ENCODE measurements around the gene PSMB11. TPM values are rescaled to one million over a fixed set of nuclear protein-coding genes. Genes with fewer than 3 reads are reported as not detected.

The PSMB11 gene
- total and polyA plus RNA-seq, 7 donors, result 0.03 to 0.51 TPM; not detected in 5

DNA sequence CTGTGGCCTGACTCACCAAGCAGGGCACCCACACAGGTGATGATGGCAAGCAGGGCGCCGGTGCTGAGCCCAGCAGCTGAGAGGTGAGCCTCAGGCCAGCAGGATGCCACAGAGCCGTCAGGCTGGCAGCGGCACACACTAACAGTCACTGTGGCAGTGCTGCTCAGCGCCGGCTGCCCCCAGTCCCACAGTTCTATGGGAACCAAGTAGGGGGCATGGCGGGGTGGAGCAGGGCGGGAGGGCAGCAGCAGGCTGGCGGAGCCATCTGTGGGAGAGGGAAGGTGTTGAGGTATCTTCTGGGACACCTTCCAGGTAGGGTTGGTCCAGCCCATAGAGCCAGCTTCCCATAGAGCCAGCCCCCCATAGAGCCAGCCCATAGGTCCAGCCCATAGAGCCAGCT lies 7.0 kb downstream of the PSMB11 start:
- Histone ChIP-seq H3K27ac (no peak overlapping the region), H3K9me3 (no peaks in the 10 kb centered on the region), H3K4me3 (no peak overlapping the region), H3K36me3 (ENCODE audit: insufficient read depth in 1 of 2, low read depth in 1 of 2) (no peaks in the 10 kb centered on the region), H3K27me3 (ENCODE audit: insufficient read depth in 3 of 3, low read length in 2 of 3) (no peaks in the 10 kb centered on the region), H3K4me1 (no peaks in the 10 kb centered on the region)
- DNase-seq, result no peak
- intact Hi-C loops (cut with DNase I), result no loop called here
- TF ChIP-seq, protein P1, sequence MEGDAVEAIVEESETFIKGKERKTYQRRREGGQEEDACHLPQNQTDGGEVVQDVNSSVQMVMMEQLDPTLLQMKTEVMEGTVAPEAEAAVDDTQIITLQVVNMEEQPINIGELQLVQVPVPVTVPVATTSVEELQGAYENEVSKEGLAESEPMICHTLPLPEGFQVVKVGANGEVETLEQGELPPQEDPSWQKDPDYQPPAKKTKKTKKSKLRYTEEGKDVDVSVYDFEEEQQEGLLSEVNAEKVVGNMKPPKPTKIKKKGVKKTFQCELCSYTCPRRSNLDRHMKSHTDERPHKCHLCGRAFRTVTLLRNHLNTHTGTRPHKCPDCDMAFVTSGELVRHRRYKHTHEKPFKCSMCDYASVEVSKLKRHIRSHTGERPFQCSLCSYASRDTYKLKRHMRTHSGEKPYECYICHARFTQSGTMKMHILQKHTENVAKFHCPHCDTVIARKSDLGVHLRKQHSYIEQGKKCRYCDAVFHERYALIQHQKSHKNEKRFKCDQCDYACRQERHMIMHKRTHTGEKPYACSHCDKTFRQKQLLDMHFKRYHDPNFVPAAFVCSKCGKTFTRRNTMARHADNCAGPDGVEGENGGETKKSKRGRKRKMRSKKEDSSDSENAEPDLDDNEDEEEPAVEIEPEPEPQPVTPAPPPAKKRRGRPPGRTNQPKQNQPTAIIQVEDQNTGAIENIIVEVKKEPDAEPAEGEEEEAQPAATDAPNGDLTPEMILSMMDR (IDR thresholded peaks at IDR 0.05), result no peak
- ATAC-seq, result no peak
- WGBS, 3 donors, result 96 to 99% (median 97%) methylated on average over 9 of the region's 9 CpGs

GRCh38 chr14:23051141-23052057 lies 9.4 kb downstream of the PSMB11 start:
- no peak overlapping the region for H3K27ac ChIP-seq
- DNase-seq, result no peak
- no peak for ATAC-seq
- no peaks in the 10 kb centered on the region for H3K9me3 ChIP-seq
- H3K4me3 ChIP-seq, result no peak overlapping the region
- TF ChIP-seq, protein P1 (IDR thresholded peaks at IDR 0.05), result no peak
- no peaks in the 10 kb centered on the region for H3K4me1 ChIP-seq
- no peaks in the 10 kb centered on the region for H3K27me3 ChIP-seq (ENCODE audit: insufficient read depth in 3 of 3, low read length in 2 of 3)
- 76 to 87% (median 84%) methylated on average over 4 to 5 of the region's 5 CpGs for WGBS, 3 donors
- intact Hi-C loops (cut with DNase I), result loop anchor here in 1 of 2 donors (2.0 kb wide), 1 partner anchor 53 kb away; no protein-coding TSS in a partner anchor
- no peaks in the 10 kb centered on the region for H3K36me3 ChIP-seq (ENCODE audit: insufficient read depth in 1 of 2, low read depth in 1 of 2)

- DNase-seq (peak in 1 of 2 donors; percentile 50), ATAC-seq (no peak)
- no peak overlapping the region for H3K27ac ChIP-seq
- WGBS, 3 donors, result 57 to 72% (median 66%) methylated on average over 14 of the region's 14 CpGs
- no peak overlapping the region for H3K4me3 ChIP-seq
- no peaks in the 10 kb centered on the region for H3K27me3 ChIP-seq (ENCODE audit: insufficient read depth in 3 of 3, low read length in 2 of 3)
- H3K36me3 ChIP-seq (ENCODE audit: insufficient read depth in 1 of 2, low read depth in 1 of 2), result no peaks in the 10 kb centered on the region
- intact Hi-C loops (cut with DNase I), result loop anchor here in 1 of 2 donors (2.0 kb wide), 1 partner anchor 53 kb away; no protein-coding TSS in a partner anchor
- TF ChIP-seq, protein P1 (IDR thresholded peaks at IDR 0.05), result no peak
- no peaks in the 10 kb centered on the region for H3K9me3 ChIP-seq
- no peaks in the 10 kb centered on the region for H3K4me1 ChIP-seq
Measured at GRCh38 chr14:23052182-23052623, 10.2 kb downstream of the PSMB11 start.

GRCh38 chr14:23052671-23053070 lies 10.7 kb downstream of the PSMB11 start:
- ATAC-seq (no peak), DNase-seq (no peak)
- intact Hi-C loops (cut with DNase I), result loop anchor here in 1 of 2 donors (2.0 kb wide), 1 partner anchor 54 kb away; no protein-coding TSS in a partner anchor
- Histone ChIP-seq H3K4me3 (no peak overlapping the region), H3K4me1 (no peaks in the 10 kb centered on the region), H3K36me3 (ENCODE audit: insufficient read depth in 1 of 2, low read depth in 1 of 2) (no peaks in the 10 kb centered on the region), H3K27ac (no peak overlapping the region), H3K9me3 (no peaks in the 10 kb centered on the region), H3K27me3 (ENCODE audit: insufficient read depth in 3 of 3, low read length in 2 of 3) (no peaks in the 10 kb centered on the region)
- WGBS, 3 donors, result 76 to 83% (median 78%) methylated on average over 3 of the region's 3 CpGs
- TF ChIP-seq, protein P1 (IDR thresholded peaks at IDR 0.05), result no peak
